HG03354 (cell line): Measurements from ENCODE around the gene KCNJ9.

Source experiments
- ATAC-seq: cut with Tn5 transposase; IDR thresholded peaks from one replicate; pipeline ENCODE4 v1.9.1; 2021; ENCODE audit warnings: mild to moderate bottlenecking; ENCODE audit not compliant: unreplicated experiment, poor library complexity, severe bottlenecking

The KCNJ9 gene

GRCh38 chr1:160085686-160086455 lies 4.5 kb downstream of the KCNJ9 start:
- ATAC-seq, result peak; percentile 59

DNA sequence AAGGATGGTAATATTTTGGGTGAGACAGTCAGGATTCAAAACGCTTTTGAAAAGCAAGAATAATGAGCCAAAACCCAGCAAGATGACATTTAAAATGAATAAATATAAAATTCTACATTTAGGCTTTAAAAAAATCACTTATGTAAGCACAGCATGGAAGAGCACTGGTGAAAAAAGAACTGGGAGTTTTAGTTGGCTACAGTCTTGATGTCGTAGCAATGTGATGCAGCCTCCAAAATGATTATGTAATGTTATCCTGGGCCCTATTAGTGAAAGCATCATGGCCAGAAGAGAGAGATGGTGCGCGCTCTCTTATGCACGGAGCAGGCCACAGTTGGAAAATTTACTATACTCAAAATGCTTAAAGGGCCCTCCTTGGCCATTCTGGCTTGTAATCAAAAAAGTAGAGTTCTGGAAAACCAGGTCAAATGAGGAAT lies 5.1 kb downstream of the KCNJ9 start:
- ATAC-seq, result no peak

DNA sequence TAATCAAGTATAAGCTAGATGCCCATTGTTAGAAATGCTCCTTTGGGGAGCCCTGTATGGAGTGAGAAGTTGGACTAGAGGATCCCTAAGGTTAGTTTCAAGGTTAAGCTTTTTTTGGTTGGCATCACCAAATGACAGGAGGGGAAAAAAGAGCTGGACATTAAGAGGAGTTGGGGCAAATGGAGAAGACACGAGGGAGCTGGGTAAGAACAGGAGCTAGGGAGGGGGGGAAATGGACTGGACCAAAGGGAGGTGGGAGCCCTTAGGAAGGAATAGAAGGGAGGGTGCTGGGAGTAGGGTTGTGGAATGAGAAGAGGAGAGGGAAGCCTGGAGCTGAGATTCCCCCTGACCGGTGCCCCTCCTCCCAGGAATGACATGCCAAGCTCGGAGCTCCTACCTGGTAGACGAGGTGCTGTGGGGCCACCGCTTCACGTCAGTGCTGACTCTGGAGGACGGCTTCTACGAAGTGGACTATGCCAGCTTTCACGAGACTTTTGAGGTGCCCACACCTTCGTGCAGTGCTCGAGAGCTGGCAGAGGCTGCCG lies 5.9 kb downstream of the KCNJ9 start:
- no peak for ATAC-seq

GRCh38 chr1:160089883-160090282 lies 8.5 kb downstream of the KCNJ9 start:
- ATAC-seq, result no peak

DNA sequence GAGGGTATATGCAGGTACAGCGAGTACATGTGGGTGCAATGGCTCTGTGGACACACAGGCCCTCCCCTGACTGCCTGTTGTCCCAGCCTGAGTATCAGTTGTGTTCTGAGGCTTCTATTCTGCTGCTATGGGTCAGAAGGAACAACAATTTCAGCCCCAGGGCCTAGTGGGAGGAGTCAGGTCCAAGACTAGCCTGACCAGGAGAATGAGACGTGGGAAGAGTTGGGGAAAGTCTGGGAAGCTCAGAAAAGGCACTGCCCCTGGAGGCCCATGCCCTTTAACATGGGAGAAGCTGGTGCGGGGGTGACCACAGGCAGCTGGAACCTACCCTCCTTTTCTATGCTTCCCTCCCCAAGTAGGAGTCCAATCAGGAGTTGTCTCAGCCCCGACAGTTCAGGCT lies 9.4 kb downstream of the KCNJ9 start:
- no peak for ATAC-seq

- no peak for ATAC-seq
Observed at GRCh38 chr1:160091666-160092223, 10.4 kb downstream of the KCNJ9 start.

DNA sequence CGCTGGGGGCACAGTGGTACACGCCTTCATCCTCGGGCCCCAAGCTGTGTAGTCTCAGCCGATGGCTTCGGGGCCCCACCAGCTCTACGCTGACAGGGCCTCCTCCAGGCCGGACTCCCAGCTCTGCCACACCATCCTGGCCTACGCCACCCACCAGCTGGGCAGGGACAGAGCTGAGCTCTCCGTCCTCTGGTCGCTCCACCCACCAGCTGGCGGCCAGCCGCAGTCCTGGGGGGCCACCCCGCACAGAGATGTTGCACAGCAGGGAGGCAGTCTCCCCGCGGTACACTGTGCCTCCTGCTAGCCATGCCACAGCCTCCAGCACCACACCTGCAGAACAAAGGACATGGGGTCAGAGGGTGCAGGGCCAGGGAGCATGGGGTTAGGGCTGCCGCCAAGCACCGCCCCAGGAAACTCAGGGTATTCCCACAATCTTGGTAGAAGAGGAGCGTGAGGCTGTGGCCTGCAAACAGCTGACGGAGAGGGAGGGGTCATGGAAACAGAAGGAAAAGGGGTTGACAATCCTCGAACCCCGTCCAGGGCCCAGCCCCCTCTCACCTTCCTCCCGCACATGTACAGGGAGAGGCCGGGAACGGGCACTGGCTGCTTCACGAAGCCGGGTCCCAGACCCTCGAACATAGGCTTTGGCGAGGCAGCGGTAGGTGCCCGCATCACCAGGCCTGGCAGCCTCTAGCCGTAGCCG lies 11.2 kb downstream of the KCNJ9 start:
- no peak for ATAC-seq

GRCh38 chr1:160093069-160093395 lies 11.7 kb downstream of the KCNJ9 start:
- ATAC-seq, result no peak

DNA sequence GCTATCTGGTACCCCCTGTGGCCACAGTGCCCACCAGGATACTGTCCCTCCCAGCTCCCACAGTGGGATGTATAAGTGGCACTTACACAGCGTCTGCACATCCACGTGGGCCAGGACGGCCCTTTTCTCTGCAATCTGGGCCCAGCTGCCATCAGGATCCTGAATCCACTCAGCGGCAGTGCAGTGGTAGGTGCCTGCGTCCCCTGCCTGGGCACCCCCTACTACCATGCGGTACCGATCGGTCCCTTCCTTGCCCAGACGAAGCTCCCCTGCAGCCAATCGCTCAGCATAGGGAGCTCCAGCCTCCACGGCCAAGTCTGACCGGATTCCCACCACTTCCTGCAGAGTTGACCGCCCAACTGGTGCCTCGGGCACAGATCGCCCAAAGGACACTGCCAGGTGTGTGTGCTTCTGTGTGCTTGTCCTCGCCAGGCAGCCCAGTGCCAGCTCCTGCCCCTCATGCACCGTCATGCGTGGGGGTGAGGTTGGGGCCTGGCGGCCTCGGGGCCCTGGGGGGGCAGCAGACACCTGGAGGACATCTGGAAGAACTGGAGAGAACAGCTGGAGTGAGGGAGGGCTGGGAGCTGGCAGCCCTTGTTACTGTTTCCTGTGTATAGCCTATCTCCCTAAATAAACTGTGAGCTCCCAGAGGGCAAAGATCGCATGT lies 12.4 kb downstream of the KCNJ9 start:
- ATAC-seq, result no peak

- ATAC-seq, result no peak
Observed at GRCh38 chr1:160094291-160094625, 12.9 kb downstream of the KCNJ9 start.

- ATAC-seq, result no peak
Observed at GRCh38 chr1:160094806-160095205, 13.5 kb downstream of the KCNJ9 start.

GRCh38 chr1:160095382-160096105 lies 14.2 kb downstream of the KCNJ9 start:
- ATAC-seq, result no peak

GRCh38 chr1:160096274-160097116 lies 15.2 kb downstream of the KCNJ9 start:
- ATAC-seq, result no peak

DNA sequence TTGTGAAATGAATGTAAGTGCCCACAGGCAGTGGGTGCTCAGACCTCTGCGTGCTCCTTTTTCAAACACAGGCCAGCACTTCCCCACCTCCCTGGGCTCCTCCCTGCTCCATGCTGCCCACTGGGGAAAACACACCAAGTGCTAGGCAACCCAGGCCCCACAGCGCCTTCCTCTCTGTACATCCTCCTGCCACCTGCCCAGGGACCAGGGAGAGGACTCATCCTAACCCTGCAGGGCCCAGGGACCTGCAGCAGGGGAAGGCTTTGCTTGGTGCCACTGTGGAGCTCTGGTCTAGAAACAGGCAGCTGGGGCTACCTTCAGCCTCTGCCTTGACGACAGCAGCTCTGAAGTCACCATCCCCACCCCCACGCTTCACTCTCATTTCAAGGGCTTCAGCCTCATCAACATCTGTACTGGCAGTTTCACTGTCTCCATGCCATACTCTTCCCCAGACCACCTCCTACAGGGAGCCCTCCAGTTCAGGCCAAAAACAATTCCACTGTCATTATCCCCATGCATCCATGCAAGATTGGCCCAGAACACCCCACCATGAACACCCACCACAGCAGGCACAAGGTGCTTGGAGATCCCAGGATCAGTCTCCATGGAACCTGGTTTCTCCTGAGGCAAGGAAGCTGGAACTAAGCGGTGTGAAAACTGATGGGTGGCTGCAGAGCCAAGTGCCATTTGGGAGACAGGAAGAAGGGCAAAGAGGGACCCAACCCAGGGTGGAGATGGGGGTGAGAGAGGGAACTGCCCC lies 16.0 kb downstream of the KCNJ9 start:
- no peak for ATAC-seq

- ATAC-seq, result peak; percentile 54
Observed at GRCh38 chr1:160097911-160098851, 16.8 kb downstream of the KCNJ9 start, which contains the start of gene IGSF8. IGSF8 (minus strand) TSS chr1:160098619; CDS start chr1:160098472, 147 bp downstream.

DNA sequence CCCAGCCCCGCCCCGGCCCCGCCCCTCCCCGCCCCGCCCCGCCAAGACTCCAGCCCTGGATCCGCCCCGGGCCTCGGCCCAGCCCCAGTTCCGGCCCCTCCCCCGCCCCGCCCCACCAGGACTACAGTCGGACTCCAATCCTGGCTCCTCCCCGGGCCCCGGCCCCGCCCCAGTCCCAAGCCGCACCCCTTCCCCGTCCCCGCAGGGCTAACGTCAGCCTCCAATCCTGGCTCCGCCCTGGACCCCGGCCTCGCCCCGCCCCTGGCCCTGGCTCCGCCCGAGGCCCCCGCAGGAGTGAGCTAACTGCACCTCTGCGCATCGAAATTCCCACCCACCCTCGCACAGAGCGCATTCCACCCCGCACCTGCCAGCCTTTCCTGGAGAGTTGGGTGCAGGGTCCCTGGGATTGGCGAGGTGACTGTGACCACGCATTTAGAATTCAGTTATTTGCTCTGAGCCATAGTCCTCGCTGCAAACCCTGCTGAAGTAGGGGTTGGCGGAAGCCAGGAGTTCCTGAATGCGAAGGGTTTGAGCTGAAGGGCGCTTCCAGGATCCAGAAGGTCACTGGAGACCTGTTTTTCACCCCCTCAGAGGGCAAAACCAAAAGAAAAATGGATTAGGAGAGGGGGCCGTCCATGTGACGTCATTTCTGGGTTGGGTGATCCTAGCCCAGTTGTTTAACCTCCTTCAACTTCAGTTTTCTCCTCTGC lies 17.7 kb downstream of the KCNJ9 start:
- ATAC-seq, result peak; percentile 87
